HEK293T (cell line): Measurements from ENCODE around the gene VANGL2.

Experiments used
- CTCF ChIA-PET: fragments of 350-600 bp; formaldehyde crosslinking; extraction: SDS; loops from one replicate; lab custom pipeline; 2021; ENCODE audit warnings: antibody characterized with exemption, inconsistent platforms; lab: Yijun Ruan, JAX
- POLR2A ChIA-PET: fragments of 350-600 bp; formaldehyde crosslinking; extraction: SDS; loops from one replicate; lab custom pipeline; 2020; ENCODE audit warnings: antibody characterized with exemption, inconsistent platforms; lab: Yijun Ruan, JAX
- DNase-seq: peaks from one replicate; pipeline ENCODE4 v3.0.0; 2012; ENCODE audit warnings: mixed read lengths; ENCODE audit errors: extremely low spot score
- ARNT ChIP-seq: fragments of 450-650 bp; IDR thresholded peaks from 2 replicates; pipeline ENCODE4 v1.6.1; 2017; ENCODE audit warnings: mild to moderate bottlenecking
- BHLHE40 ChIP-seq: fragments of 450-650 bp; IDR thresholded peaks from 2 replicates; pipeline ENCODE4 v1.6.1; 2016; ENCODE audit warnings: mild to moderate bottlenecking, moderate library complexity, borderline replicate concordance
- CTBP1 ChIP-seq: fragments of 450-650 bp; IDR thresholded peaks from 2 replicates; pipeline ENCODE4 v1.6.1; 2016; ENCODE audit warnings: borderline replicate concordance
- ELF4 ChIP-seq: fragments of 450-650 bp; IDR thresholded peaks from 2 replicates; pipeline ENCODE4 v1.6.1; 2017; ENCODE audit warnings: antibody characterized with exemption
- FOXA1 ChIP-seq: fragments of 450-650 bp; IDR thresholded peaks from 2 replicates; pipeline ENCODE4 v1.6.1; 2016; ENCODE audit warnings: mild to moderate bottlenecking
- FOXK2 ChIP-seq: fragments of 450-650 bp; IDR thresholded peaks from 2 replicates; pipeline ENCODE4 v1.6.1; 2016; ENCODE audit warnings: mild to moderate bottlenecking
- FOXM1 ChIP-seq: fragments of 450-650 bp; IDR thresholded peaks from 2 replicates; pipeline ENCODE4 v1.6.1; 2017; ENCODE audit warnings: mild to moderate bottlenecking, borderline replicate concordance
- HDGF ChIP-seq: fragments of 450-650 bp; IDR thresholded peaks from 2 replicates; pipeline ENCODE4 v1.6.1; 2017; ENCODE audit warnings: antibody characterized with exemption, borderline replicate concordance
- L3MBTL2 ChIP-seq: fragments of 450-650 bp; conservative IDR thresholded peaks from 2 replicates; pipeline ENCODE4 v1.6.1; 2016; ENCODE audit warnings: mild to moderate bottlenecking
- LEF1 ChIP-seq: fragments of 450-650 bp; IDR thresholded peaks from 2 replicates; pipeline ENCODE4 v1.6.1; 2017; ENCODE audit warnings: mild to moderate bottlenecking, borderline replicate concordance
- NFRKB ChIP-seq: fragments of 450-650 bp; IDR thresholded peaks from 2 replicates; pipeline ENCODE4 v1.6.1; 2016; ENCODE audit warnings: mild to moderate bottlenecking, moderate library complexity
- SP1 ChIP-seq: fragments of 450-650 bp; IDR thresholded peaks from 2 replicates; pipeline ENCODE4 v1.6.1; 2017
- SUZ12 ChIP-seq: fragments of 450-650 bp; IDR thresholded peaks from 2 replicates; pipeline ENCODE4 v1.6.1; 2016; ENCODE audit warnings: mild to moderate bottlenecking
- TARDBP ChIP-seq: fragments of 450-650 bp; IDR thresholded peaks from 2 replicates; pipeline ENCODE4 v1.6.1; 2016
- ZNF384 ChIP-seq: fragments of 450-650 bp; IDR thresholded peaks from 2 replicates; pipeline ENCODE4 v1.6.1; 2016
- TF ChIP-seq, protein P1 (sequence below): fragments of 450-650 bp; IDR thresholded peaks from 2 replicates; pipeline ENCODE4 v1.6.1; 2016

The VANGL2 gene

DNA sequence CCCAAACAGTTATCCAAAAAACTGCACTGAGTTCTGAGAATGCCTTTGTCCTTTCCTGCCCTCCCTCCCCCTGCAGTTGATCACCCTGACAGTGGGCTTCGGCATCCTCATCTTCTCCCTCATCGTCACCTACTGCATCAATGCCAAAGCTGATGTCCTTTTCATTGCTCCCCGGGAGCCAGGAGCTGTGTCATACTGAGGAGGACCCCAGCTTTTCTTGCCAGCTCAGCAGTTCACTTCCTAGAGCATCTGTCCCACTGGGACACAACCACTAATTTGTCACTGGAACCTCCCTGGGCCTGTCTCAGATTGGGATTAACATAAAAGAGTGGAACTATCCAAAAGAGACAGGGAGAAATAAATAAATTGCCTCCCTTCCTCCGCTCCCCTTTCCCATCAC is 42.3 kb upstream of the VANGL2 start:
- no peak for DNase-seq
- TF ChIP-seq L3MBTL2: no peak
- TF ChIP-seq FOXM1: no peak
- TF ChIP-seq, protein P1, sequence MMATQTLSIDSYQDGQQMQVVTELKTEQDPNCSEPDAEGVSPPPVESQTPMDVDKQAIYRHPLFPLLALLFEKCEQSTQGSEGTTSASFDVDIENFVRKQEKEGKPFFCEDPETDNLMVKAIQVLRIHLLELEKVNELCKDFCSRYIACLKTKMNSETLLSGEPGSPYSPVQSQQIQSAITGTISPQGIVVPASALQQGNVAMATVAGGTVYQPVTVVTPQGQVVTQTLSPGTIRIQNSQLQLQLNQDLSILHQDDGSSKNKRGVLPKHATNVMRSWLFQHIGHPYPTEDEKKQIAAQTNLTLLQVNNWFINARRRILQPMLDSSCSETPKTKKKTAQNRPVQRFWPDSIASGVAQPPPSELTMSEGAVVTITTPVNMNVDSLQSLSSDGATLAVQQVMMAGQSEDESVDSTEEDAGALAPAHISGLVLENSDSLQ: no peak
- TF ChIP-seq BHLHE40: no peak
- TF ChIP-seq HDGF: no peak
- no peak for TF ChIP-seq FOXA1
- no peak for TF ChIP-seq ELF4
- no peak for TF ChIP-seq LEF1
- TF ChIP-seq ZNF384: no peak
- TF ChIP-seq SP1: no peak
- no peak for TF ChIP-seq FOXK2
- TF ChIP-seq NFRKB: no peak
- TF ChIP-seq TARDBP: no peak
- TF ChIP-seq SUZ12: no peak
- CTCF ChIA-PET: interaction anchor here (1.4 kb wide), 1 partner anchor 18 kb away, joined by 4 read pairs; no protein-coding TSS in a partner anchor
- POLR2A ChIA-PET: no interaction called here

DNA sequence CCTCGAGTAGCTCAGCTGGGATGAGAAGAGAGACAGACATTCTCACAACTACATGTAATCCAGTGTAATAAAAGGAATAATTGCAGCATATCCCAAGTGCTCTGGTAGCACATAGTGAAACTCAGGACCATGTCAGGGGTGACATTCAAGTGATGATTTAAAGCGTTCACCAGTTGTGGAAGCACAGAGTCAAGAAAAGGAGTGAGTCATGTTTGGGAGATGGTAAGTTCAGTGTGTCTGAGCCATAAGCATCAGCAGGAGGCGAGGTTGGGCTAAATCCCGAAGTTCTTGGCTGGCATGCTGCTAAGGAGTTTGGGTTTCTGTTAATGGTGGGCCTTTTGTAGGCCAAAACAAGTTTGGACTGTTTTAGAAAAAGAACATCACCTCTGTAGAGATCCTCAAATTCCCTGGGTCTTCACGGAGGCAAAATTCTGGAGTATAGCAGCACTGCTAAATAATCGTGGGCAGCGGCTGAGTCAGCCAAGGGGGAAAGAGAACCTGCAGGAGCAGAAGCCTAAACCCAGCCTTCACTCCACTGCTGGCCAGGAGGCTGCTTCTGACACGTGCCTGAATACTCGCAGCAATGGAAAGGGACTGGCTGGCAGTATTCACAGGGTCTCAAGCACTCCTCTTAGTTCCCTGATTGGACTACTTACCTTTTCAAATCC is 40.7 kb upstream of the VANGL2 start:
- TF ChIP-seq, protein P1: 0 out of 2 replicates have a peak, but pooled peaks have one; percentile 8
- TF ChIP-seq CTBP1 (no peak), ARNT (no peak)
- CTCF ChIA-PET: interaction anchor here (1.4 kb wide), 1 partner anchor 17 kb away, joined by 4 read pairs; no protein-coding TSS in a partner anchor
- POLR2A ChIA-PET: no interaction called here
- DNase-seq: no peak

DNA sequence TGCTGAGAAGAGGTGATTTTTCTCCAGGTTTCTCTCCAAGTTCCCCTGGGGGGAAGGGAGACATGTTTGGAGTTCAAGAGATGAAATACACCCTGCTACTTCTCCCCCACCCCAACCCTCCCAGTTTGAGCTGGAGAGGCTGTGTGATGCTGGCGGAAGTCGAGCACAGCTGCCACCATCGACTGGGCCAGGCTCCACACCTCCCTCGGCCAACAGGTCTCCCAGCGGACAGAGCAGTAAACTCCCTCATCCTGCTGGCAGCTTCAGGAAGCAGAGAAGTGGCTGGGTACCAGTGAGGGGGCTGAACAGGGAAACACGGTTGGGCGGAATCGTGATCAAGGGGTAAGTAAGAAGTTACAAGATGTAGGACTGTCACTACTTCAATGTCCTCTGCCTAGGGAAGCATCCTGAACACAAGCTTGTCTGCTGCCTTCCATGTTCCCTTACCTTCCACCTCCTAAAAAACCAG is 40.1 kb upstream of the VANGL2 start:
- CTCF ChIA-PET: no interaction called here
- no peak for TF ChIP-seq FOXA1
- TF ChIP-seq FOXM1: no peak
- no peak for TF ChIP-seq ZNF384
- no peak for TF ChIP-seq FOXK2
- TF ChIP-seq LEF1: no peak
- TF ChIP-seq NFRKB: no peak
- TF ChIP-seq HDGF: no peak
- TF ChIP-seq BHLHE40: no peak
- no peak for TF ChIP-seq ELF4
- TF ChIP-seq CTBP1: no peak
- TF ChIP-seq, protein P1: no peak
- no peak for TF ChIP-seq SUZ12
- TF ChIP-seq TARDBP: no peak
- no peak for TF ChIP-seq L3MBTL2
- no peak for TF ChIP-seq ARNT
- TF ChIP-seq SP1: no peak
- POLR2A ChIA-PET: no interaction called here
- no peak for DNase-seq

DNA sequence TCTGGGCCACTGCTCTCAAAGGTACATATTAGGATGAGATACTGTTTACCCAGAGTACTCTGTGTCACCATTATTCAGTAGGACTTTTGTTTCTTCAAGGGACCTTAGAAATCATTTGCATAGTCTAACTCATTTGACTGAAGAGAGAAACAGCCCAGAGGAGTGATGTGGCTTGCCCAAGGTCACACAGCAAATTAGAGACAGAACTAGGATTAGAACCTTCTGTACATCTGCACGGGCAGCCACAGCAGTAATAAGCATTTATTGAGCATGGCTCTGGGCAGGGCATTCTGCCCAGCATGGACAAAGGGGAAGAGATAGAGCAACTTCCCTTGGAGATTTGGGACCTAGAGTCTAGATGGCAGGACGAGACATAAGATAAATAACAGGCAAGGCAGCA is 39.2 kb upstream of the VANGL2 start:
- ChIA-PET POLR2A (interaction anchor here (2.5 kb wide), 1 partner anchor 8 kb away, joined by 11 read pairs; no protein-coding TSS in a partner anchor), CTCF (interaction anchor here (3.7 kb wide), 1 partner anchor 16 kb away, joined by 20 read pairs; no protein-coding TSS in a partner anchor)
- no peak for DNase-seq
- no peak for TF ChIP-seq FOXK2
- no peak for TF ChIP-seq ZNF384
- TF ChIP-seq FOXM1: no peak
- TF ChIP-seq NFRKB: no peak
- no peak for TF ChIP-seq LEF1
- no peak for TF ChIP-seq HDGF
- TF ChIP-seq CTBP1: no peak
- TF ChIP-seq L3MBTL2: no peak
- TF ChIP-seq, protein P1: no peak
- TF ChIP-seq BHLHE40: no peak
- TF ChIP-seq ELF4: no peak
- no peak for TF ChIP-seq ARNT
- no peak for TF ChIP-seq SP1
- no peak for TF ChIP-seq SUZ12
- TF ChIP-seq FOXA1: no peak
- TF ChIP-seq TARDBP: no peak

DNA sequence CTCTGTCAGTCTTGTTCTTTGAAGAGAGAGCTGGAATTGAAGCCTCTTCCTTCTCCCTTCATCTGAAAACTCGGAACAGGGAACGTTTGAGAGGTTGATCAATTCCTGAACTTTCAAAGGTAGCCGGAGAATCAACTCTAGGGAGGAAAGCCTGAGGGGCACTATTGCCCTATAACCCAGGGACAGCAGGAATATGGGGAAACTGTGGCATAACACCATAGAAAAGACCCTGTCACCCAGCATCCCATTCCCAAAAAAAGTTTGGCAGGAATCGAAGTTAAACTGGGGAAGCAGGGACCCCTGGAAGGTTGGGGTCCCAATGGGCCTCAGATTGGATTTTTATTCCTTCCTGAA is 38.6 kb upstream of the VANGL2 start:
- DNase-seq: no peak
- no peak for TF ChIP-seq BHLHE40
- no peak for TF ChIP-seq HDGF
- no peak for TF ChIP-seq ZNF384
- no peak for TF ChIP-seq FOXA1
- no peak for TF ChIP-seq TARDBP
- TF ChIP-seq NFRKB: no peak
- TF ChIP-seq ELF4: no peak
- TF ChIP-seq ARNT: no peak
- no peak for TF ChIP-seq SP1
- TF ChIP-seq, protein P1: no peak
- no peak for TF ChIP-seq SUZ12
- no peak for TF ChIP-seq L3MBTL2
- TF ChIP-seq FOXK2: no peak
- no peak for TF ChIP-seq FOXM1
- TF ChIP-seq CTBP1: no peak
- TF ChIP-seq LEF1: no peak
- POLR2A ChIA-PET: interaction anchor here (0.9 to 2.5 kb wide), 6 partner anchors 9 to 99 kb away, joined by 3 to 11 read pairs (median 4); partner anchors contain the start of gene DCAF8
- CTCF ChIA-PET: interaction anchor here (1.5 to 3.7 kb wide), 2 partner anchors 15 to 70 kb away, joined by 6 to 20 read pairs; no protein-coding TSS in a partner anchor
